AG04450 (cell line): Measurements from ENCODE around the gene ITGA11. TPM values are rescaled to one million over a fixed set of nuclear protein-coding genes. Genes with fewer than 3 reads are reported as not detected.

ENCODE experiments used
- CTCF ChIA-PET: fragments of 300-600, 350-600 bp; formaldehyde crosslinking; extraction: SDS; loops from one replicate; lab custom pipeline; 2022; ENCODE audit warnings: antibody characterized with exemption, inconsistent platforms; lab: Charles Lee
- POLR2A ChIA-PET: fragments of 350-600 bp; formaldehyde crosslinking; extraction: SDS; loops from one replicate; lab custom pipeline; 2021; ENCODE audit warnings: antibody characterized with exemption, inconsistent platforms; lab: Yijun Ruan, JAX
- DNase-seq: peaks from one replicate; pipeline ENCODE4 v3.0.0-alpha.2; 2011; ENCODE audit warnings: low read depth, low spot score
- H3K27ac ChIP-seq: one replicate; pipeline ENCODE4 v1.5.1; 2012; ENCODE audit warnings: low read depth, low read length, control low read depth
- H3K27me3 ChIP-seq: one replicate; pipeline ENCODE4 v1.6.0; 2012; ENCODE audit warnings: low read length; ENCODE audit not compliant: control insufficient read depth, insufficient read depth
- H3K4me3 ChIP-seq: 2 replicates; pipeline ENCODE4 v1.5.1; 2011; ENCODE audit warnings: mild to moderate bottlenecking, low read depth, low read length, control low read depth
- H3K9me3 ChIP-seq: 2 replicates; pipeline ENCODE4 v1.5.1; 2012; ENCODE audit warnings: low read length; ENCODE audit not compliant: control insufficient read depth, insufficient read depth
- polyA plus RNA-seq: library from polyadenylated mRNA; depleted of rRNA; stranded (reverse); fragments of >200 nt; gene quantifications from 2 replicates; pipeline ENCODE4 v1.2.3, GENCODE V29; 2011
- TF ChIP-seq, protein P1 (sequence below): IDR thresholded peaks from 2 replicates; pipeline ENCODE4 v1.5.1; 2011; ENCODE audit warnings: low read depth, low read length, control low read depth, inconsistent platforms

The ITGA11 gene
- polyA plus RNA-seq, 1 experiment: 24.0 TPM

DNA sequence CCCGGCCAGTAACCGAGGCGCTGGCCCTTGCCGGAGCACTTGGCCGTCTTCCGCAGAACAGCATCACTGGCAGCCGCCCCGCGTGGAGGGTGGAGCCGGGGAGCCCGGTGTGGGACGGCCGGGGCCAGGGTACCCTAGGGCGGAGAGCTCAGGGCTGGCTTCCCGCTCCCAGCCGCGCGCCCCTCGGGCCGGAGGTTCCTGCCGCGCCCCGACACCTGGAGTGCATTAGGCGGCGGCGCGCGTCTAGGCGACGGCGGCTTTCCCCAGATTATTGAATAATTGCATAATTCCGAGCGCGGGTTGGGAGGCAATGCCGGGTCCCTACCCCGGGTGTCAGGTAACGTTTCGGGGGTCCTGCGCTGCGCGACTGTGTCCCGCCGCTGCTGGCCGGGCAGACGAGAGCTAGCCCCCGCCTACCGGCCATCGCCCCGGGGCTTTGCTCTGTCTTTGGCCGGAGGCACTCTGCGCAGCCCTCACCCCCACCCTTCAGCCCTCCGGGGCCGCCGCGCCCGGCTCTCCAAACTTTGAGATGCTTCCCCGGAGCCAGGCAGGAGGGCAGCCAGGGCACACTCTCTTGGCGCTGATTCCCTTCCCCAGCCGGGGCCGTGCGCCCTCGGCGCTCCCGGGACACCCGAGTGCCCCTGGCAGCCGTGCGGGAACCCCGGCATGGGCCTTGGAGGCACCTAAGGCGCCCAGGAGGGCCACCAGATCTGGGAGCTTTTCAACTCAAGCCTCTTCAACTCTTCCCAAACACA lies 749 bp downstream of the ITGA11 start:
- Histone ChIP-seq H3K4me3 (peak overlapping the region; percentile 80), H3K27me3 (peaks cover 27% of the 10 kb centered on the region), H3K27ac (no peak overlapping the region), H3K9me3 (no peaks in the 10 kb centered on the region; the same call in 1 of the 2 replicates)
- ChIA-PET CTCF (interaction anchor here (1.0 to 5.1 kb wide), 2 partner anchors 119 to 445 kb away, joined by 3 to 21 read pairs; no protein-coding TSS in a partner anchor), POLR2A (interaction anchor here (1.2 to 2.6 kb wide), 2 partner anchors 10 to 49 kb away, joined by 3 to 10 read pairs; no protein-coding TSS in a partner anchor)
- DNase-seq: no peak
- TF ChIP-seq, protein P1, sequence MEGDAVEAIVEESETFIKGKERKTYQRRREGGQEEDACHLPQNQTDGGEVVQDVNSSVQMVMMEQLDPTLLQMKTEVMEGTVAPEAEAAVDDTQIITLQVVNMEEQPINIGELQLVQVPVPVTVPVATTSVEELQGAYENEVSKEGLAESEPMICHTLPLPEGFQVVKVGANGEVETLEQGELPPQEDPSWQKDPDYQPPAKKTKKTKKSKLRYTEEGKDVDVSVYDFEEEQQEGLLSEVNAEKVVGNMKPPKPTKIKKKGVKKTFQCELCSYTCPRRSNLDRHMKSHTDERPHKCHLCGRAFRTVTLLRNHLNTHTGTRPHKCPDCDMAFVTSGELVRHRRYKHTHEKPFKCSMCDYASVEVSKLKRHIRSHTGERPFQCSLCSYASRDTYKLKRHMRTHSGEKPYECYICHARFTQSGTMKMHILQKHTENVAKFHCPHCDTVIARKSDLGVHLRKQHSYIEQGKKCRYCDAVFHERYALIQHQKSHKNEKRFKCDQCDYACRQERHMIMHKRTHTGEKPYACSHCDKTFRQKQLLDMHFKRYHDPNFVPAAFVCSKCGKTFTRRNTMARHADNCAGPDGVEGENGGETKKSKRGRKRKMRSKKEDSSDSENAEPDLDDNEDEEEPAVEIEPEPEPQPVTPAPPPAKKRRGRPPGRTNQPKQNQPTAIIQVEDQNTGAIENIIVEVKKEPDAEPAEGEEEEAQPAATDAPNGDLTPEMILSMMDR: no peak

DNA sequence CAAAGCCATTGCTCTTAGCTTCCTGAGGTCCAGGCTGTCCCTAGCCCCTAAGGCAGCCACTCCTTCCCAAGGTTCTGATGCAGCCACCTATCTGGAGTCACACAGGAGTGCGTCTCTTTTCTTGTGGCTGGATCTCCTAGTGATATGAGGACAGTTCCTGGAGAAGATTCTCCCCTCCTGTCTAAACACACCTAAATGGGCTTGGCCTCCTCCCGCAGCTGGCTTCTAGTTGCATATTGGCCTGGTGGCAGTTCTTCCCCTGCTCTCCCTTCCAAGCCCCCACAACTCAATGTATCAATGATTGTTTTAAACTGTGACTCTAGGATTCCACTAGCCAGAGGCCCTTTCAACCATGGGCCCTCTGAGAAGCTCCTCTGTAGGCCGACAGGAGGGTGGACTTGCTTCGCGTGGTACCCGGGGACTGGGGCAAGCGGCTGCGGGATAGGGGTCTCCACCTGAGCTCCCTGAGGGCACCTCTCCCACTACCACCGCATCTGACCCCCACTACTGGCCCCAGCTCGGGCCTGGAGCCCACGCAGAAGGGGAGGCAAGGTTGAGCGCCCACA lies 1.4 kb downstream of the ITGA11 start:
- no peaks in the 10 kb centered on the region; the same call in 1 of the 2 replicates for H3K9me3 ChIP-seq
- peaks cover 27% of the 10 kb centered on the region for H3K27me3 ChIP-seq
- TF ChIP-seq, protein P1: 0 out of 2 replicates have a peak, but pooled peaks have one; percentile 10
- ChIA-PET POLR2A (interaction anchor here (1.2 to 2.6 kb wide), 2 partner anchors 11 to 49 kb away, joined by 3 to 10 read pairs; no protein-coding TSS in a partner anchor), CTCF (interaction anchor here (5.1 kb wide), 1 partner anchor 119 kb away, joined by 21 read pairs; no protein-coding TSS in a partner anchor)
- no peak overlapping the region for H3K27ac ChIP-seq
- DNase-seq: no peak
- peak overlapping the region; percentile 80 for H3K4me3 ChIP-seq

DNA sequence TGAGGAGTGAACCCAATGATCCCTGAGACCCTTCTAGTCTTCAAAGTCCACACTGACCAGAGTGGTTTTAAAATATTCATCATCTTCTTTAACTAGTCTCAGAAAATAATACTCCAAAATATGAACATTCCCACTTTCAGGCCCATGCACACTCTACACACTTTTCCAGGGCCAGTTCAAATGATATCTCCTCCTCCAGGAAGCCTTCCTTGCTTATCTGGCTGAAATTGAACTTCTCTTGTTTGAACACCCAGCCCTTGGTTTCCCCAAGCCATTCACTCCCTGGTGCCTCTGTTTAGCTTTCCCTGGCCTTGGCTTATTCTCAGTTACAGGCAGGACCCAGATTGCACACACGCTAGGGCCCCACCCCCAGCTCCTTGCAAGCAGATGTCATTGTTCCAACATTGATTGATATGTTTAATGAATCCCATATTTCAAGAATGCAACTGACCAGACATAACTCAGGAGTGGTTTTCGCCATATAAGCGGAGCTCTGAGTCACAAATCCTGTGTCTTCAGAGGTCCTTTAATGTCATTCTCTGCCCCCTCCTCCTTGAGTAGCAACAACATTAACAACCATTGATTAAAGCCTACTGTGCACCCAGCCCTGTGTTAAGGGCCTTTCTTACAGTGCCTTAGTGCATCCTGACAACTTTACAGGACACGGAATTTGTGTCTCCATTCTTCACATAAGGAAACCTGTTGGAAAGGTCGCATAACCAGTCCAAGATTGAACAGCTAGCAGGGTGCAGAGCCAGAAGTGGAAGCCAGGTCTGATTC lies 2.1 kb downstream of the ITGA11 start:
- POLR2A ChIA-PET: interaction anchor here (0.6 to 1.2 kb wide), 2 partner anchors 12 to 50 kb away, joined by 3 read pairs; no protein-coding TSS in a partner anchor

DNA sequence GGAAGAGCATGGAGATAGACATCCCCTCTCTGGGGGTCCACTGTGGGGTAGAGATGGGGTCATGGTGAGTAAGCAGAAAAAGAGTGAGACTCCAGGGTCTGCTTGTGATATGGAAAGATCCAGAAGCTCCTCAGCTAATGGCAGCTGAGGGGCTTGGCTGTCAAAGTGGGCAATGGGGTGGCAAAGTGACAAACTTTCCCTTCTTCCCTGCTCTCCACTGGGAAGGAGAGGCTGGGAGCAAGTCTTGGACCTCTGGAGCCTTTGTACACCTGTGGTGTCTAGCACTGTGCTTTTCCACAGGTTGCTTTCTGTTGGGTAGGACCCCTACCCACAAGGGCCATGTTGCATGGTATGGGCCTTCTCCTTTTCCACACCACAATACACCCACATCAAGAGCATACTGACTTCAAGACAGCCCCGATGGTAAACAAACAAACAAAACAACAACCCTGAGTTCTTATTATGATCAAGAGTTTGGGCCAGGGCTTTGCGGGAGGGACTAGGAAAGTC lies 3.5 kb downstream of the ITGA11 start:
- ChIA-PET POLR2A (no interaction called here), CTCF (interaction anchor here (1.1 kb wide), 1 partner anchor 121 kb away, joined by 4 read pairs; no protein-coding TSS in a partner anchor)
- TF ChIP-seq, protein P1: no peak
- Histone ChIP-seq H3K27me3 (peaks cover 13% of the 10 kb centered on the region), H3K9me3 (no peaks in the 10 kb centered on the region; the same call in 1 of the 2 replicates), H3K27ac (no peak overlapping the region), H3K4me3 (no peak overlapping the region)
- no peak for DNase-seq

More for the DNA sequence above, 2.1 kb downstream of the ITGA11 start:
- TF ChIP-seq, protein P1: no peak
- no peak for DNase-seq
- peak overlapping the region; percentile 80 for H3K4me3 ChIP-seq
- peaks cover 26% of the 10 kb centered on the region for H3K27me3 ChIP-seq
- no peaks in the 10 kb centered on the region; the same call in 1 of the 2 replicates for H3K9me3 ChIP-seq
- peak overlapping the region; percentile 31 for H3K27ac ChIP-seq
- CTCF ChIA-PET: interaction anchor here (5.1 kb wide), 1 partner anchor 120 kb away, joined by 21 read pairs; no protein-coding TSS in a partner anchor
